DMS 273 (cell line): Measurements from ENCODE around the gene BTBD17.

Experiments used
- DNase-seq: peaks from one replicate; lab custom pipeline; 2025; ENCODE audit not compliant: unreplicated experiment; lab: John Stamatoyannopoulos, UW

The BTBD17 gene

GRCh38 chr17:74339537-74340195 is 22.0 kb downstream of the BTBD17 start:
- DNase-seq, result peak; percentile 35

- DNase-seq, result peak; percentile 87
These were observed 23.7 kb downstream of the BTBD17 start for GRCh38 chr17:74337834-74338500.

- DNase-seq, result no peak
These were observed 25.4 kb downstream of the BTBD17 start for GRCh38 chr17:74336307-74336706.

GRCh38 chr17:74335529-74336062 is 26.1 kb downstream of the BTBD17 start:
- no peak for DNase-seq

GRCh38 chr17:74334393-74335039 is 27.2 kb downstream of the BTBD17 start:
- peak; percentile 72 for DNase-seq

GRCh38 chr17:74332763-74333283 is 28.8 kb downstream of the BTBD17 start:
- DNase-seq, result peak; percentile 98

GRCh38 chr17:74332017-74332650 is 29.5 kb downstream of the BTBD17 start:
- peak; percentile 41 for DNase-seq

GRCh38 chr17:74330446-74330845 is 31.2 kb downstream of the BTBD17 start:
- DNase-seq, result no peak

GRCh38 chr17:74329378-74329777 is 32.3 kb downstream of the BTBD17 start:
- DNase-seq, result no peak

GRCh38 chr17:74328487-74328886 is 33.2 kb downstream of the BTBD17 start:
- DNase-seq, result no peak

GRCh38 chr17:74326506-74326905 is 35.2 kb downstream of the BTBD17 start:
- no peak for DNase-seq

- DNase-seq, result peak; percentile 87
These were observed 35.8 kb downstream of the BTBD17 start, which contains the start of gene KIF19 for GRCh38 chr17:74325743-74326379. Gene KIF19, plus strand, starts transcription at chr17:74326226. Its CDS starts 124 bp downstream, at chr17:74326350.

GRCh38 chr17:74325376-74325742 is 36.3 kb downstream of the BTBD17 start:
- DNase-seq, result peak; percentile 33

GRCh38 chr17:74324521-74324920 is 37.1 kb downstream of the BTBD17 start:
- DNase-seq, result no peak

GRCh38 chr17:74318391-74318790 is 43.3 kb downstream of the BTBD17 start:
- no peak for DNase-seq

GRCh38 chr17:74317071-74317470 is 44.6 kb downstream of the BTBD17 start:
- no peak for DNase-seq

GRCh38 chr17:74316220-74316619 is 45.4 kb downstream of the BTBD17 start:
- DNase-seq, result no peak

GRCh38 chr17:74314877-74315276 is 46.8 kb downstream of the BTBD17 start:
- no peak for DNase-seq

GRCh38 chr17:74309902-74310301 is 51.8 kb downstream of the BTBD17 start:
- no peak for DNase-seq

- DNase-seq, result no peak
These were observed 53.5 kb downstream of the BTBD17 start for GRCh38 chr17:74307984-74308773.
